ENCODE data around the gene OTOA. TPM values are rescaled to one million over a fixed set of nuclear protein-coding genes. Genes with fewer than 3 reads are reported as not detected.
"Not testable (repeated sequence)": the region's sequence is repeated elsewhere in the genome, so short reads cannot be mapped to it uniquely, and the experiment has no call there.

Gene OTOA
- total and polyA plus RNA-seq, 12 donors: 0.06 to 0.21 (median 0.07) TPM; not detected in 6

DNA sequence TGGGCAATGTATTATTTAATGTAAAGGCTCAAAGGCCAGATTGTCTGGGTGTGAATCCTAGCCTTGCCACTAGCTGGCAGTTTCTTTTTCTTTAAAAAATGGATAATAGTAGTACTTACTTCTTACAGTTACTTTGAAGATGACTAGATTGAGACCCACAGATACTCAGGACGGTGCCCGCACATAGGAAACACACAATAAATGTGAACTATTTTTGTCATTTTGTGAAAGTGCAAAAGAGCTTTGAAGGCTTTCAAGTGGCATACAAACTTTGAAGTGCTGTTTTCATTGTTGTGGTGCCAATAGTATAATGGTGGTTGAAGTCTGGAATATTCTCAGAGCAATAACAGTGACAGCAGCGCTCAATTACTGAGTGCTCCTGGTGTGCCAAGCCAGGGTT lies 63.6 kb downstream of the OTOA start:
- 91% methylated on average over 3 of the region's 3 CpGs for WGBS, 2 donors
- ATAC-seq (no peak), DNase-seq (no peak)
- peaks cover 0 to 7% (median 0%) of the 10 kb centered on the region in 7 donors for H3K27me3 ChIP-seq
- TF ChIP-seq, protein P1, sequence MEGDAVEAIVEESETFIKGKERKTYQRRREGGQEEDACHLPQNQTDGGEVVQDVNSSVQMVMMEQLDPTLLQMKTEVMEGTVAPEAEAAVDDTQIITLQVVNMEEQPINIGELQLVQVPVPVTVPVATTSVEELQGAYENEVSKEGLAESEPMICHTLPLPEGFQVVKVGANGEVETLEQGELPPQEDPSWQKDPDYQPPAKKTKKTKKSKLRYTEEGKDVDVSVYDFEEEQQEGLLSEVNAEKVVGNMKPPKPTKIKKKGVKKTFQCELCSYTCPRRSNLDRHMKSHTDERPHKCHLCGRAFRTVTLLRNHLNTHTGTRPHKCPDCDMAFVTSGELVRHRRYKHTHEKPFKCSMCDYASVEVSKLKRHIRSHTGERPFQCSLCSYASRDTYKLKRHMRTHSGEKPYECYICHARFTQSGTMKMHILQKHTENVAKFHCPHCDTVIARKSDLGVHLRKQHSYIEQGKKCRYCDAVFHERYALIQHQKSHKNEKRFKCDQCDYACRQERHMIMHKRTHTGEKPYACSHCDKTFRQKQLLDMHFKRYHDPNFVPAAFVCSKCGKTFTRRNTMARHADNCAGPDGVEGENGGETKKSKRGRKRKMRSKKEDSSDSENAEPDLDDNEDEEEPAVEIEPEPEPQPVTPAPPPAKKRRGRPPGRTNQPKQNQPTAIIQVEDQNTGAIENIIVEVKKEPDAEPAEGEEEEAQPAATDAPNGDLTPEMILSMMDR (IDR thresholded peaks at IDR 0.05): no peak
- no peak overlapping the region for H3K4me3 ChIP-seq
- H3K4me1 ChIP-seq: no peaks in the 10 kb centered on the region
- no peak overlapping the region for H3K27ac ChIP-seq
- intact Hi-C loops (cut with DNase I): no loop called here
- no peaks in the 10 kb centered on the region for H3K36me3 ChIP-seq
- no peaks in the 10 kb centered on the region for H3K9me3 ChIP-seq

DNA sequence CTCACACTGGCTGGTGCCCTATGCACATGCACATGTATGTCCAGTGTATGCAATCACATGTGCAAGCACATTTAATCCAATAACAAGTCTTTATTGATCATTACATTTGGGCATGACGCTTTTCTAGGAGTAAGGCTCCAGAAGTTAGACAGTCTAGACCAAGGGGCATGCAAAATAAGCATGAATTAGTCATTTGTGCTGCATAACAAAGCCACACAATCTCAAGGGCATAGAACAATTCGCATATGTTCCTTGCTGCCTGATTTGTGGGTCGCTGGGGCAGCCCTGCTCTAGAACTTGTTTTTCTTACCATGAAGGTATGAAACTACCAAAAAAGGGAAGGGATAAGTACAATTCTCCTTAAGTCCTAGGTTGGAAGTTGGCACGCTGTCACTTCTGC lies 67.5 kb downstream of the OTOA start:
- H3K36me3 ChIP-seq; DNase-seq; H3K27me3 ChIP-seq; ATAC-seq; H3K4me1 ChIP-seq; H3K4me3 ChIP-seq; H3K27ac ChIP-seq; H3K9me3 ChIP-seq; intact Hi-C loops (cut with DNase I): not testable (repeated sequence)
- 75 to 77% methylated on average over 4 of the region's 4 CpGs for whole genome bisulfite sequencing, 2 donors

DNA sequence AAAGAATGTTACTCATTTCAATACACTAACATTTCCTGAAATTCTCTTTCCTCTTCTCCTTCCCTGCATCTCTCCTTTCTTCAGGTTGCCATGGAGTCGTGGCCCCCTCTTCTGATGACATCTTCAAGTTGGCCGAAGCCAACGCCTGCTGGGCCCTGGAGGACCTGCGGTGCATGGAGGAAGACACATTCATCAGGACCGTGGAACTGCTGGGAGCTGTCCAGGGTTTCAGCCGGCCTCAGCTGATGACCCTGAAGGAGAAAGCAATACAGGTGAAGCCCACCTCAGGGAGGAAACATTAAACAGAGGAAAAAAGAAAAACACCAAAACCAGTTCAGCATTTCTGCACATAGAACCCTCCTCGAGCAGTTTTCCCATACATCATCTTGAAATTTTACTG lies 76.9 kb downstream of the OTOA start:
- H3K36me3 ChIP-seq; H3K9me3 ChIP-seq; ATAC-seq; H3K27ac ChIP-seq; H3K4me3 ChIP-seq; H3K4me1 ChIP-seq; H3K27me3 ChIP-seq; DNase-seq; intact Hi-C loops (cut with DNase I): not testable (repeated sequence)
- WGBS, 2 donors: no CpG with 5 or more reads among the region's 7 CpGs

DNA sequence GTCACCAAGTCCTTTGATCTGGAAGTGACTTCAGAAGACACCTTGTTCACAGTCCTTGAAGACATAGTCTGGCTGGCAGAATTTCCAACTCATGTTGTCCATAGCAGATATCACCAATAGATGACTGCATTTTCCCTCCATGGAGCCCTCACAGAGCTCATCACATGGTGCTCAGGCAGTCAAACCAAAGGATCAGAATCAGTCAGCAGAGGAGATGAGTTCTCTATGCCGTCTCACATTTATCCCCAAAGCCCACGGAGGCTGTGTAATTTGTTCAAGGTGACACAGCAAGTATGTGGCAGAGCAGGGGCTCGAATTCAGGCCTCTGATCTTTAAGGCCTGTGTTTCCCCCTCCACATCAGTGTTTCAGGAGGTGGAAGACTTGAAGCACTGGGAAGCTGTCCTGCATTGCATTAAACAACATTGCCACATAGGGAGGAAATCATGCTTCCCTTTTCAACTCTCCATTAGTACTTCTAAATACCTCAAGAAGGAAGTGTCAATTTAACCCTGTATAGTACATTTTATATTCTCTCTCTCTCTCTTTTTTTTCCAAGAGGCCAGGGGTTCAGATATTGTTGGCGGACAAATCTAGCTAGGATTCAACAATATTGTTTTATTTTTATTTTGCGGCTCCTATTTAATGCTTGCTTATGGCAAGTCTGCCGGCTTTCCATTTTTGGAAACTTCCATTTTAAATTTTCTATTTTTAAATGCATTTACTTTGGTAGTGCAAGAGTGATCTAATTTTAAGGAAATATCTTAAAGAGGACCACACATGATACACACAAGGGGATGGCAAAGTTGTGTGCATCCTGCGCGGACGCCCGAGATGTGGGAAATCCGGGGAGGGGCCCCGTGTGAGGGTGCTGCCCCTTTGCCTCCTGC lies 92.7 kb downstream of the OTOA start:
- H3K9me3 ChIP-seq; DNase-seq; H3K4me1 ChIP-seq; intact Hi-C loops (cut with DNase I); H3K4me3 ChIP-seq; H3K27me3 ChIP-seq; H3K36me3 ChIP-seq: not testable (repeated sequence)
- ATAC-seq: peak in 6 of 8 donors; percentile 22 to 50 (median 43)
- WGBS, 2 donors: 50 to 58% methylated on average over 5 of the region's 12 CpGs
- H3K27ac ChIP-seq: peak overlapping the region in 1 of 10 donors; percentile 14

DNA sequence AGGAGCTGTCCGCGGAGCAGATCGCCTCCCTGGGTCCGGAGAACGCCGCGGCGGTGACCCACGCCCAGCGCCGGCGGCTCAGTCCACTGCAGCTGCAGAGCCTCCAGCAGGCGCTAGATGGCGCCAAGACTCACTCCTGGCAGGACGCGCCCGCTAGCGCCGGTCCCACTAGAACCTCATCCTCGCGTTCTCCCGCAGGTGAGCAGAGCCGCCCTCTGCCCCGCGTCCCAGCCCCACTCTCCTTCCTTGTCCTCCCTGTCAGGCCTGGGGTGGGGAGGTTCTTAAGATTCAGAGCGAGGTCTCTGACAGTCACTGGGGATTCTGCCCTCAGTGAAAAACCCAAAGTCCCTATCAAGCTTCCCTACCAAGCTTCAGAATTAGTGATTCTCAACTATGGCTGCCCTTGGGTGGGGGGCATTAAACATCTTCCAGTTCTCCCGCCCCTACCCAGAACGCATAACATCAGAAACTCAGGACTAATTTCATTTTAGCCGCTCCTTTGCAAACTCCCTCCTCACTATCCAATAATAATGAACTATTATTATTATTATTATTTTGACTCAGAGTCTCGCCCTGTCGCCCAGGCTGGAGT lies 93.4 kb downstream of the OTOA start:
- H3K4me1 ChIP-seq; H3K27me3 ChIP-seq; intact Hi-C loops (cut with DNase I); H3K36me3 ChIP-seq; H3K27ac ChIP-seq; DNase-seq; H3K9me3 ChIP-seq; H3K4me3 ChIP-seq: not testable (repeated sequence)
- 42 to 62% methylated on average over 3 of the region's 31 CpGs for WGBS, 2 donors
- ATAC-seq: peak; percentile 92 to 98 (median 95)

DNA sequence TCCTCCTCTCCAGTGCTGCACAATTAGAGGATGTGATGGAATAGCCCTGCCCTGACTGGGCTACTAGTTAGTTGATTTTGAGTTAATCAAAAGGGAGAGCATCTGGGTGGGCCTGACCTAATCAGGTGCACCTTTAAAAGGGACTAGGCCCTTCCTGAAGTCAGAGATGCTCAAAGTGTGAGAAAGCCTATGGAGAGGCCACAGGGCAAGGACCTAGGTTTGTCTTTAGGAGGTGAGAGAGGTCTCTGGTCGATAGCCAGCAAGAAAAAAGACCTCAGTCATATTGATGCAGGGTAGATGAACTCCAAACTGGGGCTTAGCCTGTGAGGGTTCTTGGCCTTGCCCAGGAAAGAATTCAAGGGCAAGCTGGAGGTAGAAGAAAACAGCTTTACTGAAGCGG lies 104.5 kb downstream of the OTOA start:
- H3K9me3 ChIP-seq; ATAC-seq; intact Hi-C loops (cut with DNase I); H3K36me3 ChIP-seq; H3K27ac ChIP-seq; H3K4me3 ChIP-seq; H3K27me3 ChIP-seq; DNase-seq: not testable (repeated sequence)
- WGBS, 2 donors: 81 to 100% methylated on average over 1 of the region's 2 CpGs
- H3K4me1 ChIP-seq: peaks cover 0 to 12% (median 8%) of the 10 kb centered on the region in 9 donors

DNA sequence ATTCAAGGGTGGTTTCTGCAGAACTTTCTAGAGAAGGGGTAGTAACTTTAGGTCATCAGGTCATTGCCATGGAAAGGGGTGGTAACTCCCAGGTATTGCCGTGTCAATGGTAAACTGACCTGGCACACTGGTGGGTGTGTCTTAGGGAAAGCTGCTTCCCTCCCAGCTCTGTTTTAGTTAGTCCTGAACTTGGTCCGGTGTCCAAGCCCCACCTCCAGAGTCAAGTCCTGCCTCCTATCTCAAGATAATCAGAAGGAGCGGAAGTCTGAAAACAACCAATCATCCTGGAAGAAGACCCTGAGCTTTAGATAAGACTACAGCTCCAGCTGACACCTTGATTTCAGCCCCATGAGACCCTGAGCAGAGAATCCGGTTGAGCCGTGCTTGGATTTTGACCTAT lies 105.0 kb downstream of the OTOA start:
- H3K36me3 ChIP-seq; DNase-seq; H3K27me3 ChIP-seq; intact Hi-C loops (cut with DNase I); H3K4me3 ChIP-seq; ATAC-seq; H3K9me3 ChIP-seq; H3K27ac ChIP-seq: not testable (repeated sequence)
- WGBS, 2 donors: no CpG with 5 or more reads among the region's 5 CpGs
- H3K4me1 ChIP-seq: peaks cover 0 to 16% (median 8%) of the 10 kb centered on the region in 9 donors

DNA sequence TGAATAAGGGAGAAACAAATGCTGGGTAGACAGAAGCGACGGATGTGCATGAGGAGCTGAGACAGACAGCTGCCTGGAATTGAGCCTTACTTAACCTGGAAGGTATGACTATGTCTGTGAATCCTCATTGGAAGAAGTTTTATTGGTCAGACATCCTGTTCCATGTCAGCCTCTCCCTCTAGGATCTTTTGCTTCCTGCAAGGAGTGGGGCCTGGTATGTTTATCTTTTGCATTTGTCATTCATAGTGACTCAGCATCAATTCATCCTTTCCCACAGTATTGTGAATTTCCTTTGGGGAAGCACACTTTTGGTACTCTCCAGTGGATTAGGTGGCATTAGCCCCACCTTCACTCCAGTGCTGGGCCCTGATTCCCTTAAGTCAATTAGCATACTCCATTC lies 105.5 kb downstream of the OTOA start:
- peaks cover 0 to 16% (median 8%) of the 10 kb centered on the region in 9 donors for H3K4me1 ChIP-seq
- intact Hi-C loops (cut with DNase I); DNase-seq; ATAC-seq; H3K27me3 ChIP-seq; H3K36me3 ChIP-seq; H3K27ac ChIP-seq; H3K9me3 ChIP-seq; H3K4me3 ChIP-seq: not testable (repeated sequence)
- WGBS, 2 donors: 87 to 94% methylated on average over 2 of the region's 2 CpGs

DNA sequence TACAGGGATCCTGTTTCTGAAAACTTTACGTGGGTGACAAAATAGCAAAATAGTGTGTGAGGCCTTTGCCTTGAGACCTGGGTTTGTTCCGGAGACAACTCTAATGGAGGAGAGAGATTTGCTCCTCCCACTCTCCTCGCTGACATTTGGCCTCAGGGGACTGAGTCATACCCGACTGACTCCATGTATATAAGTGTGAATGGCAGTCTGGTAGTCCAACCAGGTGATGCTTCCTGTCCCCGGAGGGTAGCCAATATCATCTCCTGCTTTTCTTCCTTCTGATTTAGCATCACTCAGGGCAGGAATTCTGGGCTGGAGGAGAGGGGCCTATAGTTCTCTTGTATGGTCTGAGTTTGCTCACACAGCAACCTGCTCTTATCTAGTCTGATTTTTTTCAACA lies 106.8 kb downstream of the OTOA start:
- H3K27ac ChIP-seq: not testable (repeated sequence)

DNA sequence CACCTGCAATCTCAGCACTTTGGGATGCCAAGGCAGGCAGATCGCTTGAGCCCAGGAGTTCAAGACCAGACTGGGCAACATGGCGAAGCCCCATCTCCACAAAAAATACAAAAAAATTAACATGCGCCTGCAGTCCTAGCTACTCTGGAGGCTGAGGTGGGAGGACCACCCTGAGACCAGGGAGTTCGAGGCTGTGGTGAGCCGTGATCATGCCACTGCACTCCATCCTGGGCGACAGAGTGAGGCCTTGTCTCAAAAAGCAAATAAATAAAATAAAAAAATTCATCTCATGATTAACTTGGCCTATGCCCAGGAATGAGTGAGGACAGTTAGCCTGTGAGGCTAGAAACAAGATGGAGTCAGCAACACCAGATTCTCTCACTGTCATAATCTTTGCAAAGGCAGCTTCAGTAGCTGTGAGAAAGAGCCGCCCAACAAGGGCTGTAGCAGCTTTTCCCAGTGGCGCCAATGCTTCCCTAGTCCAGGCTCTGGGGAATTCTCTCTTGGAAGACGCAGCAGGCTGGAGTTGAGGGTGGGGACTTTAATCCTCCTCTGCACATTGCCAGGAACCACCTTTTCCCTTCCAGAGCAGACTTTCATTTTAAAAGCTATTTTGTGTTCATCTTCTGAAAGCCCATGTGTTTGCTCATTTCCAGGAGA lies 108.9 kb downstream of the OTOA start:
- H3K36me3 ChIP-seq; H3K9me3 ChIP-seq; intact Hi-C loops (cut with DNase I); H3K27me3 ChIP-seq: not testable (repeated sequence)
- H3K4me3 ChIP-seq: peak overlapping the region in 3 of 10 donors; percentile 8 to 26 (median 12)
- peak; percentile 83 to 96 (median 86) for ATAC-seq
- DNase-seq: peak; percentile 41 to 74
- WGBS, 2 donors: 65 to 70% methylated on average over 9 of the region's 9 CpGs
- peaks cover 0 to 16% (median 8%) of the 10 kb centered on the region in 9 donors for H3K4me1 ChIP-seq
- peak overlapping the region in 6 of 10 donors; percentile 46 to 76 (median 54) for H3K27ac ChIP-seq

More for the DNA sequence above, 106.8 kb downstream of the OTOA start:
- H3K4me1 ChIP-seq: peaks cover 0 to 16% (median 8%) of the 10 kb centered on the region in 9 donors
- H3K9me3 ChIP-seq; intact Hi-C loops (cut with DNase I); H3K36me3 ChIP-seq; H3K27me3 ChIP-seq; ATAC-seq; DNase-seq; H3K4me3 ChIP-seq: not testable (repeated sequence)
- 80 to 83% methylated on average over 1 of the region's 5 CpGs for WGBS, 2 donors
